Sigmoid colon (tissue), 4 donors: Measurements from ENCODE around the gene TBCK.

Experiments
- POLR2AphosphoS5 ChIP-seq, 4 donors: sonication (generic); formaldehyde crosslinking; IDR thresholded peaks; one replicate each; pipeline ENCODE4 v1.6.1; 2017; ENCODE audit warnings: antibody characterized with exemption in 4 of 4
- TF ChIP-seq, protein P1 (sequence below), 4 experiments: fragments of 450-650 bp in 3 of 4; fragments of 200-600 bp in 1 of 4; IDR thresholded peaks; one replicate each; pipeline ENCODE4 v1.5.1; 2016 to 2019; ENCODE audit warnings: antibody characterized with exemption in 4 of 4, mild to moderate bottlenecking in 3 of 4, moderate library complexity in 2 of 4

- no peak for TF ChIP-seq POLR2AphosphoS5 (IDR thresholded peaks at IDR 0.05)
- TF ChIP-seq, protein P1, sequence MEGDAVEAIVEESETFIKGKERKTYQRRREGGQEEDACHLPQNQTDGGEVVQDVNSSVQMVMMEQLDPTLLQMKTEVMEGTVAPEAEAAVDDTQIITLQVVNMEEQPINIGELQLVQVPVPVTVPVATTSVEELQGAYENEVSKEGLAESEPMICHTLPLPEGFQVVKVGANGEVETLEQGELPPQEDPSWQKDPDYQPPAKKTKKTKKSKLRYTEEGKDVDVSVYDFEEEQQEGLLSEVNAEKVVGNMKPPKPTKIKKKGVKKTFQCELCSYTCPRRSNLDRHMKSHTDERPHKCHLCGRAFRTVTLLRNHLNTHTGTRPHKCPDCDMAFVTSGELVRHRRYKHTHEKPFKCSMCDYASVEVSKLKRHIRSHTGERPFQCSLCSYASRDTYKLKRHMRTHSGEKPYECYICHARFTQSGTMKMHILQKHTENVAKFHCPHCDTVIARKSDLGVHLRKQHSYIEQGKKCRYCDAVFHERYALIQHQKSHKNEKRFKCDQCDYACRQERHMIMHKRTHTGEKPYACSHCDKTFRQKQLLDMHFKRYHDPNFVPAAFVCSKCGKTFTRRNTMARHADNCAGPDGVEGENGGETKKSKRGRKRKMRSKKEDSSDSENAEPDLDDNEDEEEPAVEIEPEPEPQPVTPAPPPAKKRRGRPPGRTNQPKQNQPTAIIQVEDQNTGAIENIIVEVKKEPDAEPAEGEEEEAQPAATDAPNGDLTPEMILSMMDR (IDR thresholded peaks at IDR 0.05): no peak
Measured at GRCh38 chr4:106079616-106080015, 236.4 kb downstream of the TBCK start.
